ENCODE results near the gene N4BP2.

Gene N4BP2

DNA sequence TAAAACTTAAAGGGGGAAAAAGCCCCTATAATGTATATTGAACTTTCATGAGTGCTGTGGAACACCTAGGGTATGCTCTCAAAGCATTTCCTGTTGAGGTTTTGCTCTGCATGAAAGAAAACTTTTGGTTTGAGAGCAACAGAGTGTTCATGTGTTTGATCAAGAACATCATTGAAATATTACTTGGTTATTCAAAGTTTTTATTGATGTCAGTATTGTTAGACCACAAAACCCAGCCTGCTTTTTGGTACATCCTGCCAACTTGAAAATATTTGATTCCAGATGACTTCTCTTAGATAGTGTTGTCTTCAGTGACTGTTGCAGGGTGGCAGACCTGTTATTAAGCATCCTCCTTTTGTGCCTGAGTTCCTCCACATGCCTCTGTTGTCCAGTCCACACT, 68.0 kb downstream of the N4BP2 start:
- Histone ChIP-seq H3K27ac (ENCODE audit: extremely low read depth, low read depth, low read length) (no peak overlapping the region), H3K4me1 (ENCODE audit: control insufficient read depth, insufficient read depth, low read length) (no peaks in the 10 kb centered on the region), H3K36me3 (ENCODE audit: control insufficient read depth in 2 of 2, insufficient read depth in 1 of 2, low read length in 2 of 2) (peaks cover 0 to 22% of the 10 kb centered on the region in 2 experiments; a peak in 2 of 3 replicates), H3K4me3 (ENCODE audit: low read depth, low read length) (no peak overlapping the region), H3K9me3 (ENCODE audit: control insufficient read depth, insufficient read depth, low read depth, low read length) (no peaks in the 10 kb centered on the region)
- TF ChIP-seq, protein P1, sequence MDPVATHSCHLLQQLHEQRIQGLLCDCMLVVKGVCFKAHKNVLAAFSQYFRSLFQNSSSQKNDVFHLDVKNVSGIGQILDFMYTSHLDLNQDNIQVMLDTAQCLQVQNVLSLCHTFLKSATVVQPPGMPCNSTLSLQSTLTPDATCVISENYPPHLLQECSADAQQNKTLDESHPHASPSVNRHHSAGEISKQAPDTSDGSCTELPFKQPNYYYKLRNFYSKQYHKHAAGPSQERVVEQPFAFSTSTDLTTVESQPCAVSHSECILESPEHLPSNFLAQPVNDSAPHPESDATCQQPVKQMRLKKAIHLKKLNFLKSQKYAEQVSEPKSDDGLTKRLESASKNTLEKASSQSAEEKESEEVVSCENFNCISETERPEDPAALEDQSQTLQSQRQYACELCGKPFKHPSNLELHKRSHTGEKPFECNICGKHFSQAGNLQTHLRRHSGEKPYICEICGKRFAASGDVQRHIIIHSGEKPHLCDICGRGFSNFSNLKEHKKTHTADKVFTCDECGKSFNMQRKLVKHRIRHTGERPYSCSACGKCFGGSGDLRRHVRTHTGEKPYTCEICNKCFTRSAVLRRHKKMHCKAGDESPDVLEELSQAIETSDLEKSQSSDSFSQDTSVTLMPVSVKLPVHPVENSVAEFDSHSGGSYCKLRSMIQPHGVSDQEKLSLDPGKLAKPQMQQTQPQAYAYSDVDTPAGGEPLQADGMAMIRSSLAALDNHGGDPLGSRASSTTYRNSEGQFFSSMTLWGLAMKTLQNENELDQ (tag by site-specific recombination; IDR thresholded peaks at IDR 0.05; ENCODE audit: low read depth): no peak
- TF ChIP-seq ZBTB8A (tag by site-specific recombination; IDR thresholded peaks at IDR 0.05): no peak
- no peak for TF ChIP-seq GFI1B (tag by site-specific recombination; IDR thresholded peaks at IDR 0.05)
- no peak for TF ChIP-seq ZNF274 (IDR thresholded peaks at IDR 0.05; ENCODE audit: low read length)
- TF ChIP-seq ZNF274 (tag by site-specific recombination; IDR thresholded peaks at IDR 0.05; ENCODE audit: borderline replicate concordance): no peak
- TF ChIP-seq ZNF621 (tag by site-specific recombination; IDR thresholded peaks at IDR 0.05): no peak
- no peak for TF ChIP-seq ZNF792 (tag by site-specific recombination; IDR thresholded peaks at IDR 0.05)
- TF ChIP-seq, protein P2, sequence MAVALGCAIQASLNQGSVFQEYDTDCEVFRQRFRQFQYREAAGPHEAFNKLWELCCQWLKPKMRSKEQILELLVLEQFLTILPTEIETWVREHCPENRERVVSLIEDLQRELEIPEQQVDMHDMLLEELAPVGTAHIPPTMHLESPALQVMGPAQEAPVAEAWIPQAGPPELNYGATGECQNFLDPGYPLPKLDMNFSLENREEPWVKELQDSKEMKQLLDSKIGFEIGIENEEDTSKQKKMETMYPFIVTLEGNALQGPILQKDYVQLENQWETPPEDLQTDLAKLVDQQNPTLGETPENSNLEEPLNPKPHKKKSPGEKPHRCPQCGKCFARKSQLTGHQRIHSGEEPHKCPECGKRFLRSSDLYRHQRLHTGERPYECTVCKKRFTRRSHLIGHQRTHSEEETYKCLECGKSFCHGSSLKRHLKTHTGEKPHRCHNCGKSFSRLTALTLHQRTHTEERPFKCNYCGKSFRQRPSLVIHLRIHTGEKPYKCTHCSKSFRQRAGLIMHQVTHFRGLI (tag by site-specific recombination; IDR thresholded peaks at IDR 0.05): no peak
- no peak for TF ChIP-seq ZNF37A (tag by site-specific recombination; IDR thresholded peaks at IDR 0.05)
- TF ChIP-seq ZNF654 (tag by site-specific recombination; IDR thresholded peaks at IDR 0.05; ENCODE audit: low read depth): no peak
- no peak for TF ChIP-seq ZNF19 (tag by site-specific recombination; IDR thresholded peaks at IDR 0.05; ENCODE audit: low read depth)
- no peak for TF ChIP-seq ZSCAN30 (tag by site-specific recombination; IDR thresholded peaks at IDR 0.05)
- TF ChIP-seq OSR2 (tag by site-specific recombination; IDR thresholded peaks at IDR 0.05): no peak
- TF ChIP-seq ZNF366 (tag by site-specific recombination; conservative IDR thresholded peaks at IDR 0.05): no peak
- TF ChIP-seq YY1 (tag by site-specific recombination; IDR thresholded peaks at IDR 0.05): no peak
- TF ChIP-seq ZNF121 (tag by site-specific recombination; IDR thresholded peaks at IDR 0.05): no peak
- TF ChIP-seq, protein P3, sequence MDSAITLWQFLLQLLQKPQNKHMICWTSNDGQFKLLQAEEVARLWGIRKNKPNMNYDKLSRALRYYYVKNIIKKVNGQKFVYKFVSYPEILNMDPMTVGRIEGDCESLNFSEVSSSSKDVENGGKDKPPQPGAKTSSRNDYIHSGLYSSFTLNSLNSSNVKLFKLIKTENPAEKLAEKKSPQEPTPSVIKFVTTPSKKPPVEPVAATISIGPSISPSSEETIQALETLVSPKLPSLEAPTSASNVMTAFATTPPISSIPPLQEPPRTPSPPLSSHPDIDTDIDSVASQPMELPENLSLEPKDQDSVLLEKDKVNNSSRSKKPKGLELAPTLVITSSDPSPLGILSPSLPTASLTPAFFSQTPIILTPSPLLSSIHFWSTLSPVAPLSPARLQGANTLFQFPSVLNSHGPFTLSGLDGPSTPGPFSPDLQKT (IDR thresholded peaks at IDR 0.05; ENCODE audit: borderline replicate concordance, low read depth, low read length): no peak
- no peak for TF ChIP-seq ZNF624 (tag by site-specific recombination; IDR thresholded peaks at IDR 0.05)
- ChIA-PET CTCF (no interaction called here), POLR2A (no interaction called here)

DNA sequence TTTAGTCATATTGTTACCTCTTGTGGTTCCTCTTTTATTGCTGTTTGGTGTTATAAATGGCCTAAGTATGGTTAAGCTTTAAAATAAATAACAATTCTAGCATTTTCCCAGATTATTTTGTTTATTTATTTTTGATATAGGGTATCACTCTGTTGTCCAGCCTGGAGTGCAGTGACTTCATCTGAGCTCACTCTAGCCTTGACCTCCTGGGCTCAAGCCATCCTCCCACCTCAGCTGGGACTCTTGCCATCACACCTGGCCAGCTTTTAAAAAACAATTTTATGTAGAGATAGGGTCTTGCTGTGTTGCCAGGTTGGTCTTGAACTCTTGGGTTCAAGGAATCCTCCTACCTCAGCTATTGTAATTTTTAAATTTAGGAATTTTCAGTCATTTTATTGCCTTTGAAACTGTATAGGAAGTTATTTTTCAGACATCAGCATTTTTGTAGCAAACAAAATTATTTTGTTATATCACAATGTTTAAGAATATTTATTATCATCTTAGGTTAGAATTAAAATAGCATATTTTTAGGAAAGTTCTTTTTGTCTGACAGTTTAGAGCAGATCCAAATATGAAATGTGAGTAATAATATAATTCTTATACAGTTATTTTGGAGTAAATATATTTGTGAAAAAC, 73.9 kb downstream of the N4BP2 start:
- Histone ChIP-seq H3K9me3 (ENCODE audit: control insufficient read depth, insufficient read depth, low read depth, low read length) (no peaks in the 10 kb centered on the region), H3K4me1 (ENCODE audit: control insufficient read depth, insufficient read depth, low read length) (no peaks in the 10 kb centered on the region), H3K27ac (ENCODE audit: extremely low read depth, low read depth, low read length) (no peak overlapping the region), H3K4me3 (ENCODE audit: low read depth, low read length) (no peak overlapping the region), H3K36me3 (ENCODE audit: control insufficient read depth in 2 of 2, insufficient read depth in 1 of 2, low read length in 2 of 2) (peaks cover 0 to 22% of the 10 kb centered on the region in 2 experiments; a peak in 2 of 3 replicates)
- POLR2A ChIA-PET: no interaction called here
- CTCF ChIA-PET: interaction anchor here (0.7 to 1.0 kb wide), 3 partner anchors 21 to 324 kb away, joined by 3 read pairs; no protein-coding TSS in a partner anchor
- TF ChIP-seq ZNF664 (tag by site-specific recombination; IDR thresholded peaks at IDR 0.05) (no peak), TRIM28 (IDR thresholded peaks at IDR 0.05; ENCODE audit: borderline replicate concordance, low read length) (no peak), ZNF10 (tag by site-specific recombination; IDR thresholded peaks at IDR 0.05) (no peak), ZNF221 (tag by site-specific recombination; IDR thresholded peaks at IDR 0.05; ENCODE audit: borderline replicate concordance) (no peak), HOXC10 (CRISPR knock-in tag; IDR thresholded peaks at IDR 0.05) (no peak), ZNF596 (tag by site-specific recombination; IDR thresholded peaks at IDR 0.05) (no peak), ZNF837 (tag by site-specific recombination; IDR thresholded peaks at IDR 0.05) (no peak), ZNF548 (tag by site-specific recombination; IDR thresholded peaks at IDR 0.05) (no peak)
- TF ChIP-seq, protein P4, sequence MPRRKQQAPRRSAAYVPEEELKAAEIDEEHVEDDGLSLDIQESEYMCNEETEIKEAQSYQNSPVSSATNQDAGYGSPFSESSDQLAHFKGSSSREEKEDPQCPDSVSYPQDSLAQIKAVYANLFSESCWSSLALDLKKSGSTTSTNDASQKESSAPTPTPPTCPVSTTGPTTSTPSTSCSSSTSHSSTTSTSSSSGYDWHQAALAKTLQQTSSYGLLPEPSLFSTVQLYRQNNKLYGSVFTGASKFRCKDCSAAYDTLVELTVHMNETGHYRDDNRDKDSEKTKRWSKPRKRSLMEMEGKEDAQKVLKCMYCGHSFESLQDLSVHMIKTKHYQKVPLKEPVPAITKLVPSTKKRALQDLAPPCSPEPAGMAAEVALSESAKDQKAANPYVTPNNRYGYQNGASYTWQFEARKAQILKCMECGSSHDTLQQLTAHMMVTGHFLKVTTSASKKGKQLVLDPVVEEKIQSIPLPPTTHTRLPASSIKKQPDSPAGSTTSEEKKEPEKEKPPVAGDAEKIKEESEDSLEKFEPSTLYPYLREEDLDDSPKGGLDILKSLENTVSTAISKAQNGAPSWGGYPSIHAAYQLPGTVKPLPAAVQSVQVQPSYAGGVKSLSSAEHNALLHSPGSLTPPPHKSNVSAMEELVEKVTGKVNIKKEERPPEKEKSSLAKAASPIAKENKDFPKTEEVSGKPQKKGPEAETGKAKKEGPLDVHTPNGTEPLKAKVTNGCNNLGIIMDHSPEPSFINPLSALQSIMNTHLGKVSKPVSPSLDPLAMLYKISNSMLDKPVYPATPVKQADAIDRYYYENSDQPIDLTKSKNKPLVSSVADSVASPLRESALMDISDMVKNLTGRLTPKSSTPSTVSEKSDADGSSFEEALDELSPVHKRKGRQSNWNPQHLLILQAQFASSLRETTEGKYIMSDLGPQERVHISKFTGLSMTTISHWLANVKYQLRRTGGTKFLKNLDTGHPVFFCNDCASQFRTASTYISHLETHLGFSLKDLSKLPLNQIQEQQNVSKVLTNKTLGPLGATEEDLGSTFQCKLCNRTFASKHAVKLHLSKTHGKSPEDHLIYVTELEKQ (tag by site-specific recombination; IDR thresholded peaks at IDR 0.05; ENCODE audit: borderline replicate concordance): no peak
- TF ChIP-seq, protein P5, sequence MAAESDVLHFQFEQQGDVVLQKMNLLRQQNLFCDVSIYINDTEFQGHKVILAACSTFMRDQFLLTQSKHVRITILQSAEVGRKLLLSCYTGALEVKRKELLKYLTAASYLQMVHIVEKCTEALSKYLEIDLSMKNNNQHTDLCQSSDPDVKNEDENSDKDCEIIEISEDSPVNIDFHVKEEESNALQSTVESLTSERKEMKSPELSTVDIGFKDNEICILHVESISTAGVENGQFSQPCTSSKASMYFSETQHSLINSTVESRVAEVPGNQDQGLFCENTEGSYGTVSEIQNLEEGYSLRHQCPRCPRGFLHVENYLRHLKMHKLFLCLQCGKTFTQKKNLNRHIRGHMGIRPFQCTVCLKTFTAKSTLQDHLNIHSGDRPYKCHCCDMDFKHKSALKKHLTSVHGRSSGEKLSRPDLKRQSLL (tag by site-specific recombination; IDR thresholded peaks at IDR 0.05): no peak

All from HEK293 (cell line).